HG03575 (cell line): Measurements from ENCODE around the gene FERD3L.
"Not testable (repeated sequence)": the region's sequence is repeated elsewhere in the genome, so short reads cannot be mapped to it uniquely, and the experiment has no call there.

Experiments used
- ATAC-seq: cut with Tn5 transposase; IDR thresholded peaks from one replicate; pipeline ENCODE4 v1.9.1; 2021; ENCODE audit not compliant: unreplicated experiment, insufficient number of reproducible peaks, low FRiP score; ENCODE audit errors: extremely low read depth

The FERD3L gene, protein sequence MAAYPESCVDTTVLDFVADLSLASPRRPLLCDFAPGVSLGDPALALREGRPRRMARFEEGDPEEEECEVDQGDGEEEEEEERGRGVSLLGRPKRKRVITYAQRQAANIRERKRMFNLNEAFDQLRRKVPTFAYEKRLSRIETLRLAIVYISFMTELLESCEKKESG

DNA sequence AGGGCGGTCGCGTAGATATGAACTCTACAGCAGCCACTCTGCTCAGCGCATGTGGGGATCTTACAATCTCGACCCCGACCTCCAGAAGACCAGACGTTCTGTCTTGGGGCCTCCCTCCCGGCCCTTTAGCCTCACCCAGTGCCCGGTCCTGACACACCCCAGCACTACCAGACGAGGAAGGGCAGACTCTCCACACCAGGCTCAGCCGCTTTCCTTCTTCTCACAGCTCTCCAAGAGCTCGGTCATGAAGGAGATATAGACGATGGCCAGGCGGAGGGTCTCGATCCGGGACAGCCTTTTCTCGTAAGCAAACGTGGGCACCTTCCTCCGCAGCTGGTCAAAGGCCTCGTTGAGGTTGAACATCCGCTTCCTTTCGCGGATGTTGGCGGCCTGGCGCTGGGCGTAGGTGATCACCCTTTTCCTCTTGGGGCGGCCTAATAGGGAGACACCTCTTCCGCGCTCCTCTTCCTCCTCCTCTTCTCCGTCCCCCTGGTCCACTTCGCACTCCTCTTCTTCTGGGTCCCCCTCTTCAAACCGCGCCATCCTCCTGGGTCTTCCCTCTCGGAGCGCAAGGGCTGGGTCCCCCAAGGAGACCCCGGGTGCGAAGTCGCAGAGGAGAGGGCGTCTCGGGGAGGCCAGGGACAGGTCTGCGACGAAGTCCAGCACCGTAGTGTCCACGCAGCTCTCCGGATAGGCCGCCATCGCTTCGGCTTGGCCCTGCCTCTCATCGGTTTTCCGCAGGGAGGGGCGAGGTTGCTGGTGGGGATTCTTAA is at the start of gene FERD3L:
Gene FERD3L (minus strand): TSS at position 761 of the 773 bp plus-strand sequence. CDS start 59 bp downstream, at position 702.
- no peak for ATAC-seq

- not testable (repeated sequence) for ATAC-seq
Observed at GRCh38 chr7:19194417-19194816, 49.2 kb upstream of the FERD3L start.

DNA sequence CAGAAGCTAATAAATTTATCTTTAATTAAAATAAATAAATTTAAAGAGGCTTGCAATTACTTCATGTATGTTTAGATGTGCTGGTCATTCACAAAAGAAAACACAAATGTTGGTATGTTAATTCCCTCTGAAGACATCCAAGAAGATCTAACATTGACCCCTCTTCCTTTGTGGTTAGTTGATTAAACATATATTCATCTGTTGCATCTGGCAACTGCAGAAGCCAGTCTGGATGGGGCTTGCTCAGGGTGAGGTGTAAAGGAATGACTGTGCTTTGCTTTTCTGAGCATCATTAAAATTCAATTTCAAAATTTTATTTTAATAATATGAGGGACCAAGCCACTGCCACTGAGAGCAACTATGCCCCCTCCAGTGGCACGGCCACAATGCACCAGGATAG is 36.4 kb upstream of the FERD3L start:
- no peak for ATAC-seq

DNA sequence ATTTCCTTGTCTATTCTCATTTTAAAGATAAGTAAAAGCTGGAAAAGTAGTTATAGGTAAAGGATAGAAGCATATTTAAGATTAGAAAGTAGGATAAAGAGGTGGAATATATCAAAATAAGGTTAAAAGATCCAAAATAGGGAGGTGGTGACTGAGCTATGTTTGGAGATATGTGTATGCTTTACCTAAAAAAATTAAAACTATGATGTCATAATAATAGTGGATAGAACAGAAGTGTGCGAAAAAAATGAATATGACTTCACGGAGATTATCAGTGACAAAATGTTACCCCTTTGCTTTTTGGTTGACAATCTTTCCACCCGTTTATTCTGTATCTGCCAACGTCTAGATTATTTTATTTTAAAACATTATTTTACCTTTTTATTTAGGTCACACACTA is 33.4 kb upstream of the FERD3L start:
- ATAC-seq: no peak

- no peak for ATAC-seq
Observed at GRCh38 chr7:19177269-19177668, 32.0 kb upstream of the FERD3L start.

GRCh38 chr7:19175241-19175640 is 30.0 kb upstream of the FERD3L start:
- no peak for ATAC-seq

GRCh38 chr7:19161671-19162070 is 16.4 kb upstream of the FERD3L start:
- ATAC-seq: no peak

GRCh38 chr7:19146699-19147098 is 1.5 kb upstream of the FERD3L start:
- ATAC-seq: no peak

DNA sequence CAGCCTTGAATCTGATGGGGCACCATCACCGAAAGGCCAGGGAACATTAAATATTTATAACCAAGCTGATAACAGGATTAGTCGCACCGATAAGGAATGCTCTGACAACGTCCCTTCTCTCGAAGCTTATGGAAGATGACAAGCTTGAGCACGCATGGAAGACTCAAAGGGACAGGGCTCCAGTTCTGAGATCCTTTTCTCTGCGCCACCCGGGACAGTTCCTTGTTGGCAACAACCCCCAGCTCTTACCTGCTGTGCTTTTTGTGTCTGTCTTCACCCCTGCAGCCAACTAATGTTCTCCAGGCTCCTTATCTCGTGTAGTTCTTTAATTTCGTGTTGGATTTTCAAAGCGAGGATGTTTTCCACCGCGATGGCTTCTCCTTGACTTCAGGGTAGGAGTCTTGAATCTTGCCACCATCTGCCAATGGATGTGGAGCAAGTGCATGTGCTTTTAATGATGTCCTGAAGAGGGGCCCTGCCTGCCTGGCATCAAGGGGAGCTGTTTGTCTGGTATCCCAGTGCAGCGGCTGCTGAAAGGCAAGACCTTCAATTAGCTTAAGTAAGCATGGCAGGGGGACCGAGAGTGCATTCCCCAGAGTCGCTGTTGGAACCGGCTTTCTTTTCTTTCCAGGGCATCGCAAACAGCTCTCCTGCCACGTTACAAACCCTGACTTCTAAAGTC is 354 bp upstream of the FERD3L start:
- no peak for ATAC-seq

DNA sequence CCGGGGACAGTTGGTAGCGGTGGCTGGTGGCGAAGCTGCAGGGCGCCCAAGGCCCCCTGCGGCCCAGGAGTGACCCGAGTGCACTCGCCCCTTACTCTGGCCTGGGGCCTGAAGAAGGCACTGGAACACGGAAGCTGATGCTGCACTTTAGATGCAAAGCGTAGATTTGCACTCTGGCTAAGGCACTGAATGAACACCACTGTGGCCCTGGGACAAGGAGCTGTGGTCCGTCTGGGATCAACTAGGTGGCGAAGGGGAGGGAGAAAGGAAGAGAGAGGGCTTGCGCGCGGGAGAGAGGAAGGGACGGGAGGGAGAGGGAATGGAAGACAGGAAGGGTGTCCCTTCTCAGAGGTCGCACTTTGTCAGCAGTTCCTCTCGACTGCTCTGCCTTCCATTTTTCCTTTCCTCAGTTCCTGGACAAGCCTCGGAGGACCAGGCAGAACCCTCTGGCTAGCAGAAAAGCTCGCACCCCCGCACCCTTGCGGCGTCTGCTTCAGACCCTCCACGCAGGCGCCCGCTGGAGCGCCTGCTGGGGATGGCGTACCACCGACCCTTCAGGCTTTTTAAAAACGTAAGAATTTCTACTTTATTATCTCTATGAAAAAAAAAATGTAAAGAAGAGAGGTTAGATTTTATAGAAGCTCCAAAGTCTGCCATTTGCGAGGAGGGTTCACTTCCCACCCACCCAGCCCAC is 1.2 kb downstream of the FERD3L start:
- ATAC-seq: no peak

DNA sequence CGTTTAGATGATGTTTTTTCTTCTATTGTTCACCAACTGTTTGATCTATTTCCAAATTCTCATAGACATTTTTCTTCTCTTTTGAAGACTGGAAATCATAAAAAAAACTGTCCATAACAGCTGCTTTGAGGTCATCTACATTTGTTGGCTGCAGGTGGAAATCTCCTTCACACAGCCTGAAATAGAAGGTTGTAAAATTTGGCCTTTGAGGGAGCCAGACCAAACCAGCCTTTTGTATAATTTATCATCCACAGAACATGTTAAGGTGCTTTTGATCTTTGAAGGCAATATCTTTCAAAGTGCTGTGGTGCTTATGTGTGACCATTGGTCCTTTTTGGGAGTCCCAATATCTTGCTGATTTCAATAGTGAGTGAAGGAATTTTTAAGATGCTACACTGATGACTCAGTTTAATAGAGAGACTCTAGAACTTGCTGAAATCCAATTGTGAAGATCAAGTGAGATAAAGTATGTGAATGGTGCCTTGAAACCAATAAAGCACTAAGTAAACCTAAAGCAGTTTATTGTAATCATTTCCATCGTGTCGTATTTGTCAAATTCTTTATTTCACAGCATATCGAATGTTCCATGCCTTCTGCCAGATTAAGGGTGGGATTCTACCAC is 5.4 kb downstream of the FERD3L start:
- ATAC-seq: no peak

GRCh38 chr7:19133886-19134285 is 11.3 kb downstream of the FERD3L start:
- no peak for ATAC-seq

DNA sequence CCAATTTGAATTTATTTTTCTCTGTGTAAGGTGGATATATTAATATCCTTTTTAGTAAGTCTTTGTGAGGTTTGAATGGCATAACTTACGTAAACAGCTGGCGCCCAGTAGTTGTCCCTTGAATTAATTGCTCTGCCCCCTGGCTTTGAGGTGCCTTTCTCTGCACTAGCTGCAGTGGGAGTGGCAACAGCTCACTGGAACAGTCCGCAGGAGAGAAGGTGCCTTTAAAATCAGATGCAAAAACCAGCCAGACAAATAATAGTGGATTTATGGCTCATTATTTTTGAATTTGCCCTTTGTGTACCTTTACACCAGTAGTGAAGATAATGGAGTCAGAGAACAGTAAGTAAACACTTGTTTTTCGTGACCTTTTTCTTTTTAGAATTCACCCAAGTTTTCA is 11.8 kb downstream of the FERD3L start:
- ATAC-seq: no peak

- ATAC-seq: no peak
Observed at GRCh38 chr7:19128856-19129255, 16.4 kb downstream of the FERD3L start.

- no peak for ATAC-seq
Observed at GRCh38 chr7:19121977-19122588, 23.1 kb downstream of the FERD3L start.

- no peak for ATAC-seq
Observed at GRCh38 chr7:19119870-19120486, 25.2 kb downstream of the FERD3L start.

GRCh38 chr7:19119372-19119771 is 25.8 kb downstream of the FERD3L start:
- ATAC-seq: no peak

DNA sequence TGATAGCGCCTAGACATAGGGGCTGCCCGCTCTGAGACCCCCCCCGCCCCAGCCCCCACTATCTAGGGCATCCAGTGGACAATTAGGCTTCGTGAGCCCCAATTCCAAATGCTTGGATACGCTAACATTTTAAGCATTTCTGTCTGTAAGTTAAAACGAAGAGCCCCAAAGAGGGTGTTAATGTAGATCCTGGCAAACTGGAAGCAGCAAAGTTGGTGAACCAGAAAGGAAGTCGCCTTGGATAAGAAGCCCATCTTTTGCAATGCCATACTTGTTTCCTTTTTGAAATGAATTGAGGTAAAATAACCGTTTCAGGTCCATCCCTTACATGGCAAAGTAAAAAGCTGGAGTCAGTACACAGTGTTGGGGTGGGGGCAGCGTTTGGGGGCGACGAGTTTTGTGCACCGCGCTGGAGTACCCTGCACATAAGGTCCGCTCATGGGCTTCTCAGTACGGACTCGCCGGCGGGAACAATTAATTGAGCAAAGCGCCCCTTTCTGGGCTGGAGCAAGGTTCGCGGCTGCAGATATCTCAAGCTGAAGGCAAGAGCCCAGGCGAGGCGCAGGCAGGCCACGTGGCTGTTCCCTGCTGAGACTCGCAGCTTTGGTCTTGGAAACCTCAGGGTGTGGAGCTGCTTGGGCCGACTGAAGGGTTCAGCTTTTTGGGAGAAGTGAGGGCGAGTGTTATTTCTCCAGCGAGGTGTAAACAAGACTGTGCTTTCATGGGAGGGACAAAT is 26.4 kb downstream of the FERD3L start:
- ATAC-seq: no peak
